T-cell (primary cell): ENCODE measurements around the gene ARHGEF17. TPM values are rescaled to one million over a fixed set of nuclear protein-coding genes. Genes with fewer than 3 reads are reported as not detected.

Experiments used
- ATAC-seq, 4 experiments: fragments of 200-7000 bp in 3 of 4; fragments of 150-1000 bp in 1 of 4; cut with Tn5 transposase; replicated peaks in 1 of 4; 1 replicate in 3 of 4; 2 replicates in 1 of 4; pipeline ENCODE4 v1.10.0; 2021; ENCODE audit warnings: moderate library complexity in 3 of 4, mild to moderate bottlenecking in 2 of 4, moderate number of reproducible peaks in 1 of 4
- CTCF ChIA-PET, 2 donors: fragments of 300-600 bp; sonication (Branson Sonifier 250); formaldehyde crosslinking; loops; one replicate each; lab custom pipeline; 2022; ENCODE audit warnings: antibody characterized with exemption in 2 of 2; lab: Charles Lee
- POLR2A ChIA-PET, 2 donors: fragments of 300-600 bp; sonication (Branson Sonifier 250); formaldehyde crosslinking; loops; one replicate each; lab custom pipeline; 2022; ENCODE audit warnings: antibody characterized with exemption in 2 of 2; lab: Charles Lee
- DNase-seq, 35 experiments: peaks; one replicate each; pipeline versions ENCODE4 v3.0.0 to v3.0.0-alpha.2; 2013 to 2023
- H3K27ac ChIP-seq: one replicate; pipeline ENCODE4 v1.5.1; 2013; ENCODE audit warnings: low read length
- H3K27me3 ChIP-seq, 2 experiments: replicated peaks in 1 of 2; 1 replicate in 1 of 2; 2 replicates in 1 of 2; pipeline versions ENCODE4 v1.6.1 to v1.7.0; 2013; ENCODE audit warnings: low read length in 1 of 2, mixed read lengths in 1 of 2; ENCODE audit not compliant: control insufficient read depth in 2 of 2, insufficient read depth in 2 of 2; ENCODE audit errors: extremely low read depth in 1 of 2
- H3K36me3 ChIP-seq, 2 donors: 1 replicate in 1 of 2; 2 replicates in 1 of 2; pipeline versions ENCODE4 v1.6.1 to v1.7.0; 2013; ENCODE audit warnings: low read length in 1 of 2; ENCODE audit not compliant: control insufficient read depth in 2 of 2, insufficient read depth in 1 of 2; ENCODE audit errors: extremely low read depth in 1 of 2
- H3K4me1 ChIP-seq, 2 experiments: 1 replicate in 1 of 2; 2 replicates in 1 of 2; pipeline versions ENCODE4 v1.6.1 to v1.7.0; 2013; ENCODE audit warnings: low read length in 2 of 2, mixed read lengths in 1 of 2; ENCODE audit not compliant: insufficient read depth in 2 of 2, control insufficient read depth in 1 of 2; ENCODE audit errors: extremely low read depth in 1 of 2
- H3K4me3 ChIP-seq, 2 donors: 1 replicate in 1 of 2; 2 replicates in 1 of 2; pipeline versions ENCODE4 v1.5.1 to v1.7.0; 2013; ENCODE audit warnings: mild to moderate bottlenecking in 2 of 2, low read length in 1 of 2, moderate library complexity in 1 of 2; ENCODE audit not compliant: control insufficient read depth in 1 of 2; ENCODE audit errors: extremely low read depth in 1 of 2
- H3K9me3 ChIP-seq: 2 replicates; pipeline ENCODE4 v1.7.0; 2013
- H3K27ac Mint-ChIP-seq, 2 donors: one replicate each; pipeline ENCODE4 v1.8.0; 2020 to 2021; ENCODE audit warnings: mild to moderate bottlenecking in 2 of 2, mixed read lengths in 2 of 2
- H3K27me3 Mint-ChIP-seq, 2 donors: one replicate each; pipeline ENCODE4 v1.8.0; 2021 to 2022; ENCODE audit warnings: mixed read lengths in 2 of 2
- H3K36me3 Mint-ChIP-seq: one replicate; pipeline ENCODE4 v1.8.0; 2021; ENCODE audit warnings: mixed read lengths
- H3K4me1 Mint-ChIP-seq, 3 donors: one replicate each; pipeline ENCODE4 v1.8.0; 2020 to 2022; ENCODE audit warnings: mixed read lengths in 3 of 3, mild to moderate bottlenecking in 1 of 3
- H3K4me3 Mint-ChIP-seq, 3 donors: one replicate each; pipeline ENCODE4 v1.8.0; 2020 to 2022; ENCODE audit warnings: mild to moderate bottlenecking in 3 of 3, mixed read lengths in 3 of 3, moderate library complexity in 3 of 3
- H3K9me3 Mint-ChIP-seq, 3 donors: one replicate each; pipeline ENCODE4 v1.8.0; 2020 to 2022; ENCODE audit warnings: mixed read lengths in 3 of 3
- WGBS: methylation state at CpG from one replicate; pipeline ENCODE4 v1.1.5; 2013; ENCODE audit warnings: missing lambda C conversion rate; ENCODE audit not compliant: insufficient coverage; 5-methylcytosine and 5-hydroxymethylcytosine counted together
- total RNA-seq, 35 experiments: library from RNA in 6 of 35; stranded (reverse) in 6 of 35; fragments of 120-200 nt in 1 of 35; gene quantifications; one replicate each; pipeline versions ENCODE4 v1.2.1 to v1.2.4 and lab custom pipeline; 2013 to 2026

ARHGEF17 gene
- total RNA-seq, 5 donors from 2014 or later (not counting 1 experiment from before 2014, with no cell fraction given), result 0.23 to 1.0 (median 0.49) TPM

DNA sequence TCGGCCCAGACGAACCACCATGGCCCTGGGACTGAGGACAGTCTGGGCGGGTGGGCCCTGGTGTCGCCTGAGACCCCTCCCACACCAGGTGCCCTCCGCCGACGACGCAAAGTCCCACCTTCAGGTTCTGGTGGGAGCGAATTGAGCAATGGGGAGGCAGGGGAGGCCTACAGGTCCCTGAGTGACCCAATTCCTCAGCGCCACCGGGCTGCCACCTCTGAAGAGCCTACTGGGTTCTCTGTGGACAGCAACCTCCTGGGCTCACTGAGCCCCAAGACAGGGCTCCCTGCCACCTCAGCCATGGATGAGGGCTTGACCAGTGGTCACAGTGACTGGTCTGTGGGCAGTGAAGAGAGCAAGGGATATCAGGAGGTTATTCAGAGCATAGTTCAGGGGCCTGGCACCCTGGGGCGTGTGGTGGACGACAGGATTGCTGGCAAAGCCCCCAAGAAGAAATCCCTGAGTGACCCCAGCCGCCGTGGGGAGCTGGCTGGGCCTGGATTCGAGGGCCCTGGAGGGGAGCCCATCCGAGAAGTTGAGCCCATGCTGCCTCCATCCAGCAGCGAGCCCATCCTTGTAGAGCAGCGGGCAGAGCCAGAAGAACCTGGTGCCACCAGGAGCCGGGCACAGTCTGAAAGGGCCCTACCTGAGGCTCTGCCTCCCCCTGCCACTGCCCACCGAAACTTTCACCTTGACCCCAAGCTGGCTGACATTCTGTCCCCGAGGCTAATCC lies 2.8 kb downstream of the ARHGEF17 start:
- Histone ChIP-seq H3K9me3 (no peaks in the 10 kb centered on the region), H3K4me3 (no peak overlapping the region), H3K27me3 (peaks cover 0 to 44% of the 10 kb centered on the region in 2 experiments), H3K4me1 (peaks cover 5 to 33% of the 10 kb centered on the region in 2 experiments), H3K36me3 (no peaks in the 10 kb centered on the region), H3K27ac (no peak overlapping the region)
- H3K36me3 Mint-ChIP-seq, result no peaks in the 10 kb centered on the region
- no peak for DNase-seq
- H3K4me3 Mint-ChIP-seq, result no peak overlapping the region
- no peaks in the 10 kb centered on the region for H3K9me3 Mint-ChIP-seq
- peaks cover 7 to 11% of the 10 kb centered on the region in 2 donors for H3K27me3 Mint-ChIP-seq
- ChIA-PET CTCF (interaction anchor here in 1 of 2 donors (0.6 kb wide), 1 partner anchor 1143 kb away, joined by 3 read pairs; no protein-coding TSS in a partner anchor), POLR2A (no interaction called here)
- H3K4me1 Mint-ChIP-seq, result peaks cover 13 to 24% (median 14%) of the 10 kb centered on the region in 3 donors
- ATAC-seq, result no peak
- no peak overlapping the region for H3K27ac Mint-ChIP-seq
- 91% methylated on average over 17 of the region's 22 CpGs for WGBS

DNA sequence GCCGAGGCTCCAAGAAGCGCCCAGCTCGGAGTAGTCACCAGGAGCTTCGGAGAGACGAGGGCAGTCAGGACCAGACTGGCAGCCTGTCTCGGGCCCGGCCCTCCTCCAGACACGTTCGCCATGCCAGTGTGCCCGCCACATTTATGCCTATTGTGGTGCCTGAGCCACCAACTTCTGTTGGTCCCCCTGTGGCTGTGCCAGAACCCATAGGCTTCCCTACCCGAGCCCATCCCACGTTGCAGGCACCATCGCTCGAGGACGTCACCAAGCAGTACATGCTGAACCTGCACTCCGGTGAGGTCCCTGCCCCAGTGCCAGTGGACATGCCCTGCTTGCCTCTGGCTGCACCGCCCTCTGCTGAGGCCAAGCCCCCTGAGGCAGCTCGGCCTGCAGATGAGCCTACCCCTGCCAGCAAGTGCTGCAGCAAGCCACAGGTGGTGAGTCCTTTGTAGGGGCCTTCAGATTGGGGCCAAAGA lies 3.4 kb downstream of the ARHGEF17 start:
- ATAC-seq, result no peak

DNA sequence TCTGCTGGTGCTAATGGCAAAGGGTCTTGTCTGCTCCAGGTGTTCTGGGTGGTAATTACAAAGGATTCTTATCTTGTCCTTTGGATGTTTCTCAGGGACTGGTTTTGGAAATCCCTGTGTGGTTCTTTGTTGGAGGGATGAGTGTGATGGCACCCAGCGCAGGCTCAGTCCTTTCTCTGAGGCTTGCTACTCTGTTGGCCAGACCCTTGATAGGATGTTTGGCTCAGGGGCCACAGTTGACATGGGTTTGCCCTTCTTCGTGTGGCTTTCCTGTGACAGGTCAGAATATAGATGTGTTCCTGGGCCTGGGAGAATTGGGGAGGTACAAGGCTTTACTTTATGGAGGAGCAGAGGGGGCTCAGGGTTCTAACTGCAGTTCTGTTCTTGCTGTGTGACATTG lies 4.0 kb downstream of the ARHGEF17 start:
- Mint-ChIP-seq H3K36me3 (no peaks in the 10 kb centered on the region), H3K4me3 (no peak overlapping the region), H3K27ac (no peak overlapping the region), H3K9me3 (no peaks in the 10 kb centered on the region), H3K27me3 (peaks cover 3 to 8% of the 10 kb centered on the region in 2 donors), H3K4me1 (peaks cover 6 to 16% (median 7%) of the 10 kb centered on the region in 3 donors)
- ATAC-seq (no peak), DNase-seq (no peak)
- no peak overlapping the region for H3K27ac ChIP-seq
- POLR2A ChIA-PET, result no interaction called here
- CTCF ChIA-PET, result no interaction called here
- no peaks in the 10 kb centered on the region for H3K9me3 ChIP-seq
- no peaks in the 10 kb centered on the region for H3K36me3 ChIP-seq
- no peak overlapping the region for H3K4me3 ChIP-seq
- H3K27me3 ChIP-seq, result peaks cover 0 to 32% of the 10 kb centered on the region in 2 experiments
- 67% methylated on average over 2 of the region's 2 CpGs for WGBS
- H3K4me1 ChIP-seq, result peaks cover under 1 to 25% of the 10 kb centered on the region in 2 experiments

More for the DNA sequence above, 3.4 kb downstream of the ARHGEF17 start:
- H3K27ac ChIP-seq, result no peak overlapping the region
- peaks cover 9 to 10% of the 10 kb centered on the region in 2 donors for H3K27me3 Mint-ChIP-seq
- DNase-seq, result no peak
- no peaks in the 10 kb centered on the region for H3K9me3 Mint-ChIP-seq
- POLR2A ChIA-PET, result no interaction called here
- no peaks in the 10 kb centered on the region for H3K36me3 Mint-ChIP-seq
- CTCF ChIA-PET, result no interaction called here
- H3K4me1 ChIP-seq, result peaks cover 5 to 31% of the 10 kb centered on the region in 2 experiments
- H3K4me3 ChIP-seq, result no peak overlapping the region
- peaks cover 12 to 22% (median 12%) of the 10 kb centered on the region in 3 donors for H3K4me1 Mint-ChIP-seq
- no peaks in the 10 kb centered on the region for H3K36me3 ChIP-seq
- H3K4me3 Mint-ChIP-seq, result no peak overlapping the region
- H3K27ac Mint-ChIP-seq, result no peak overlapping the region
- peaks cover 0 to 38% of the 10 kb centered on the region in 2 experiments for H3K27me3 ChIP-seq
- no peaks in the 10 kb centered on the region for H3K9me3 ChIP-seq
- 88% methylated on average over 18 of the region's 18 CpGs for WGBS

DNA sequence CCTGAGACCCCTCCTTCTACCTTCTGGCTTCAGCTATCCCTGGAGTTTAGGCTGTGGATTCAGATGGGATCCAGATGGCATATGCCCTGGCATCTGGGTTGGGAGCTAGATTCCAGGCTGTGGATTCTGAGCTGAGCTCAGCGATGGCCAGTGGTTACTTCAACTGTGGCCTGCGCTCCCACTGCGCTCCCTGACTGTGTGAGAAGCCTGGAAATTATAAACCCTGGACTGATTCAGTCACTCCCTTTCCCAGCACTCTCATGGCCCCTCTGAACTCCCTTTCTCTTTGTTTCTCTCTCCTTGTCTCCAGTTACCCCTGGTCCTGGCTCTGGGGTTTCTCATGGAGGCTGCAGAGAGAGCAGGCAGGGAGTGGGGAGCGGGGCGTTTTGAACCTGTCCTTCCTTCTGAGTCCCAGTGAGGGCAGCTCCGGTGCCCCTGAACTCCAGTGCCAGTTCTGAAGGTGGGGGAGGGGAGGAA lies 4.8 kb downstream of the ARHGEF17 start:
- Histone ChIP-seq H3K4me3 (no peak overlapping the region), H3K4me1 (peaks cover 0 to 19% of the 10 kb centered on the region in 2 experiments), H3K27ac (no peak overlapping the region), H3K9me3 (no peaks in the 10 kb centered on the region), H3K36me3 (no peaks in the 10 kb centered on the region), H3K27me3 (peaks cover 0 to 28% of the 10 kb centered on the region in 2 experiments)
- Mint-ChIP-seq H3K36me3 (no peaks in the 10 kb centered on the region), H3K27me3 (peaks cover 0 to 4% of the 10 kb centered on the region in 2 donors), H3K9me3 (no peaks in the 10 kb centered on the region), H3K27ac (no peak overlapping the region), H3K4me3 (no peak overlapping the region), H3K4me1 (peaks cover 3 to 11% (median 3%) of the 10 kb centered on the region in 3 donors)
- ChIA-PET CTCF (interaction anchor here in 1 of 2 donors (1.3 kb wide), 1 partner anchor 23 kb away, joined by 7 read pairs; no protein-coding TSS in a partner anchor), POLR2A (no interaction called here)
- DNase-seq, result no peak
- no peak for ATAC-seq
- 94% methylated on average over 3 of the region's 6 CpGs for WGBS

DNA sequence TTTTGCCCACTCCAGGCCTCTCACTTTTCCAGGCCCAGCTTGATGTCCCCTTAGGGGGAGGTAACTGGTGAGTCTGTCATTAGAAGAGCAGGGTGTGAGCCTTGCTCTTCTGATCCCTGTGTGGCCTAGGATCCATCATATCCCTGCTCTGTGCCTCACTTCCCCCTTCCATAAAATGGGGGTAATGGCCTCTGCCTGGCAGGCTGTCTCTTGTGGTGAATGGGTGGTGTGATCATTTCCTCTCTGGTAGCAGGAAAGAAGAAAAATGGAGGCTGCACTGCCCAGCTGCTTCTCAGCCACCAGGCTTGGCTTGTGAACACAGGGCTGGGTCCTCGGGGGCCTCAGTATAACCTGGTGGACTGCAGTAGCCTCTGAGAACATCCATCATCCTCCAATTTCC lies 5.6 kb downstream of the ARHGEF17 start:
- DNase-seq, result no peak
- peaks cover 0 to 24% of the 10 kb centered on the region in 2 experiments for H3K27me3 ChIP-seq
- no peak for ATAC-seq
- no peaks in the 10 kb centered on the region for H3K36me3 ChIP-seq
- no peak overlapping the region for H3K27ac Mint-ChIP-seq
- H3K36me3 Mint-ChIP-seq, result no peaks in the 10 kb centered on the region
- H3K27ac ChIP-seq, result no peak overlapping the region
- no peaks in the 10 kb centered on the region for H3K9me3 Mint-ChIP-seq
- H3K4me1 ChIP-seq, result peaks cover 0 to 12% of the 10 kb centered on the region in 2 experiments
- ChIA-PET CTCF (interaction anchor here in 1 of 2 donors (1.3 kb wide), 1 partner anchor 22 kb away, joined by 7 read pairs; no protein-coding TSS in a partner anchor), POLR2A (no interaction called here)
- H3K4me3 ChIP-seq, result no peak overlapping the region
- H3K27me3 Mint-ChIP-seq, result peaks cover 0 to 4% of the 10 kb centered on the region in 2 donors
- H3K4me3 Mint-ChIP-seq, result no peak overlapping the region
- H3K4me1 Mint-ChIP-seq, result peaks cover 3 to 11% (median 3%) of the 10 kb centered on the region in 3 donors
- H3K9me3 ChIP-seq, result no peaks in the 10 kb centered on the region
- WGBS, result 22% methylated on average over 1 of the region's 1 CpG

DNA sequence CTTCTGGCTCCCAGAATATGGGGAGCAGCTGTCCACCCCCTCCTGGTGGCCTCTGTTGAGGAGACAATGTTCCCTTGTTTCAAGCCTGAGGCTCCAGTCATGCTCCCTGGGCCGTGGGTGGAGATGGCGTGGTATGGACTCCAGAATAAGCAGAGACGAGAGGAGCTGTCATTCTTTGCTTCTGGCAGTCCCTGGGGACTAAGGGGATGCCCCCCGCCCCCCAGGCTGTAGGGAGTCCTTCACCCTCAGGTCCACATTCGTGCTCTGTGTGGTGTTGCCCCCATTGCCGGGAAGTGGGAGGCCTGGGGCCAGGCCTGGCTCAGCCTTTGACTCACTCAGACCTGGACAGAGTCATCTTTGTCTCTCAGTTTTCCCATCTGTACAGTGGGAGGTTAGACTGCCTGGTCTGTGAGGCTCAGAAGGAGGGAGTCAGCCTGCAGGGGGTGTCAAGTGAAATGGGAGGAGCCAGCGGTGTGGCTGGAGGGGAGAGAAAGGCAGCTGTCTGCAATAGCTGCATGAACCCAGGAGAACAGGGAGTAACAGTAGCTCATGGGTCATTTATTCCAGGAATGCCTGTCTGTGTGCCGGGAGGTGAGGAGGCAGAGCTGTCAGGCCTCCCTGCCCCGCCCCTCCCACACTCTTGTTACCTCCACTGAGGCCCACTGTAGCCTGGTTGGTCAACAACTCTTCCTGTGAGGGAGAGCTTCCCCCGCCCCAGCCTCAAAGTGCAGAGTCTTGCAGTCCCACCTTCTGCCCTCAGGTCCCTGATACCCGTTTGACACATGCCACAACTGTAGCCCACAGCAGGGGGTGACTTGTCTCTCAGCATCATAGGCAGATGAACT lies 6.3 kb downstream of the ARHGEF17 start:
- POLR2A ChIA-PET, result no interaction called here
- H3K9me3 ChIP-seq, result no peaks in the 10 kb centered on the region
- Mint-ChIP-seq H3K4me1 (peaks cover 3 to 11% (median 3%) of the 10 kb centered on the region in 3 donors), H3K27me3 (peaks cover 0 to 4% of the 10 kb centered on the region in 2 donors), H3K36me3 (no peaks in the 10 kb centered on the region), H3K27ac (no peak overlapping the region), H3K4me3 (no peak overlapping the region), H3K9me3 (no peaks in the 10 kb centered on the region)
- no peaks in the 10 kb centered on the region for H3K36me3 ChIP-seq
- no peak overlapping the region for H3K27ac ChIP-seq
- ATAC-seq (no peak), DNase-seq (no peak)
- peaks cover 0 to 21% of the 10 kb centered on the region in 2 experiments for H3K27me3 ChIP-seq
- 71% methylated on average over 6 of the region's 11 CpGs for WGBS
- CTCF ChIA-PET, result interaction anchor here (0.5 to 0.6 kb wide), 2 partner anchors 23 to 334 kb away, joined by 3 to 13 read pairs; no protein-coding TSS in a partner anchor
- H3K4me1 ChIP-seq, result peaks cover 0 to 5% of the 10 kb centered on the region in 2 experiments
- no peak overlapping the region for H3K4me3 ChIP-seq
